GM19035 (cell line): ENCODE measurements around the gene CPNE9.
A peak's percentile ranks its signal among the peaks of the same experiment; 100 is the strongest.
"Not testable (repeated sequence)": the region's sequence is repeated elsewhere in the genome, so short reads cannot be mapped to it uniquely, and the experiment has no call there.

Experiments
- ATAC-seq: cut with Tn5 transposase; IDR thresholded peaks from one replicate; pipeline ENCODE4 v1.9.1; 2021; ENCODE audit not compliant: unreplicated experiment

The CPNE9 gene

DNA sequence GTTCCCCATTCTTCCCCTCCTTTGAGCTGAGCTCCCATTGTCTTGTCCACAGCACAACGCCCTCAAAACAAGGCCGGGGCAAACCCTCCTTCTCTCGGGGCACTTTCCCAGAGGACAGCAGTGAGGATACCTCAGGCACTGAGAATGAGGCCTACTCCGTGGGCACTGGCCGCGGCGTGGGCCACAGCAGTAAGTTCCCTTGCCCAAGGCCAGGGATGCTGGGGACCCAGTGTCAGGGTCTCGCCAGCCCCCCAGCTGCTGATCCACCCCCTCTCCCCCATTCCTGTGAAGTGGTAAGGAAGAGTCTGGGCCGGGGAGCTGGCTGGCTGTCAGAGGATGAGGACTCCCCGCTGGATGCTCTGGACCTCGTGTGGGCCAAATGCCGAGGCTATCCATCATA lies 41.9 kb downstream of the CPNE9 start:
- no peak for ATAC-seq

DNA sequence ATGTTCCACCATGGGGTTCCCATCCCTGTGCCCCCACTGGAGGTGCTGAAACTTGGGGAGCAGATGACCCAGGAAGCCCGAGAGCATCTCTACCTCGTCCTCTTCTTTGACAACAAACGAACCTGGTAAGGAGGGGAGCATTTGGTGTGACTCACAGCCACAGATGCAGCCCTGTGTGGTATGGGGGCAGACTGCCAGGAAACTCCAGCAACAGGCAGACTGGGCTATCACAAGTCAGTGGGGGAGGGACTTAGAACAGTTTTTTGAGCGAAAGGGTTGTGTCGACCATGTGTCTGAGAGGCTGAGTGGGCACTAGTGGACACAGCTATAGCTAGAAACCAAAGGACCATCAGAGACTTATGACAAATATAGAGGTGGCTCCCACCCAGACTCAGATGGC lies 42.7 kb downstream of the CPNE9 start:
- no peak for ATAC-seq

DNA sequence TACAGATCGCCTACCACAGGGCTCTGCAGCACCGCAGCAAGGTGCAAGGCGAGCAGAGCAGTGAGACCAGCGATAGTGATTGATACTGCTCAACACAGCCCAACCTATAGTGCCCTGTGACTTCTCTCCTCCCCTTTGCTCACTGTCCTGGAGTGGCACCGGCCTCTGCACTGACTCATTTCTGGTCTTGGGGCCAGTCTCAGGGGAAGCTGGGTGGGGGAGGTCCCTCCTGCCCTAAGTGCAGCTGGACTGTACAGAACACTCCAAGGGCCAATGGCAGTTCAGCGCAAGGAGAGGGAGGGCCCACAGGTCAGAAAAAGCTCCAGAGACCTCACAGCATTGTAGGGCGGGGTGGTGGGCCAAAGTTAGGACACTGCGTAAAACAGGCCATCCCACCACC lies 43.6 kb downstream of the CPNE9 start:
- no peak for ATAC-seq

DNA sequence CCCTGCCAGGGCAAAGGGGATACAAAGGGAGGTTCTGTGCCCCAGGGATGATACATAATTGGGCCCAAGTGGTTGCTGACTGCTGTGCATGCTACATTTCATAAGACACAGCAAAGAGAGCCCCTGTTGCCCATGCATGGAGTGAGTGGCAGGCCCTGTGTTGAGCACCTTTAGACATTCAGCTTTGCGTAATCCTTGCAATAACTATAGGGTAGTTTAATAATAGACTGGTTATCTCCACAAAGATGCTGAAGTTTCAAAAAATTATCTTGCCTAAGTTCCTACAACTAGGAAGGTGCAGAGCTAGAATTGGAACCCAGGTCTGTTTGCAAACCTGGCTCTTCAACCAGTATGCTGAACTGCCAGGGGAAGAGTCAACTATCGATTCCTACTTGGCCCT lies 44.4 kb downstream of the CPNE9 start:
- no peak for ATAC-seq

DNA sequence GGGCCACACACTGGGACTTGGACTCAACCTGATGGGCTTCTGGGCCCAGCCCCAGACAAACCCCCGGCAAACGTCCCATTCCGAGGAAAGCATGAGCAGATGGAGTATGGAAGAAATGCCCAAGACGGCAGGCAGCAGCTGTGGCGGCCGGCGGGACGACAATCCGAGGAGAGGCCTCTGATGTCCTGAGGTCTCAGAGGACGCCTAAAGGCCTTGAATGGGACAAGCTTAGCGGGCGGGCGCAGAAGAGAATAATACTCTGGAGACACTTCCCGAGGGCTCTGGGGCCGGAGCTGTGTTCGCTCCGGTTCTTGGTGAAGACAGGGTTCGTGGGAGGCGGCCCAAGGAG lies 45.6 kb downstream of the CPNE9 start:
- ATAC-seq = no peak

DNA sequence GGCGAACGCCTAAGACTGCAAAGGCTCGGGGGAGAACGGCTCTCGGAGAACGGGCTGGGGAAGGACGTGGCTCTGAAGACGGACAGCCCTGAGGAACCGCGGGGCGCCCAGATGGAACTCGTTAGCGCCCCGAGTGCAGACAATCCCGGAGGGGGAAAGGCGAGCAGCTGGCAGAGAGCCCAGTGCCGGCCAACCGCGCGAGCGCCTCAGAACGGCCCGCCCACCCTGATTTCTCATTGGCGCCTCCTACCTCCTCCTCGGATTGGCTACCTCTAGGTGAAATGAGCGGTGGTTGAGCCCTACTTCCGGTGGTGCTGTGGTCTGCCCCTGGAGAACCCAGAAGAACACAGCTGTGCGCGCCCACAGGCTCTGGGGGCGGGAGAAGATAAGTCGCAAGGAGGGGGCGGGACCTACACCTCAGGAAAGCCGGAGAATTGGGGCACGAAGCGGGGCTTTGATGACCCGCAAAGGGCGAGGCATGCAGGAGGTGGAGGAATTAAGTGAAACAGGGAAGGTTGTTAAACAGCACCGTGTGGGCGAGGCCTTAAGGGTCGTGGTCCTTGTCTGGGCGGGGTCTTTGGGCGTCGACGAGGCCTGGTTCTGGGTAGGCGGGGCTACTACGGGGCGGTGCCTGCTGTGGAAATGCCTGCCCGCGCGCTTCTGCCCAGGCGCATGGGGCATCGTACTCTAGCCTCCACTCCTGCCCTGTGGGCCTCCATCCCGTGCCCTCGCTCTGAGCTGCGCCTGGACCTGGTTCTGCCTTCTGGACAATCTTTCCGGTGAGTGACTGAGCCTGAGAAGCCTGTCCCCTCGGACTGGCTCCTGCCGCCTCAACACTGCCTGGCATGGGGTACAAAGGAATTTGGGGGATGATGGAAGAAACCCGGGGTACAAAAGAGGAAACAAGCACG lies 46.3 kb downstream of the CPNE9 start, which contains the start of gene OGG1:
TSS of gene OGG1 (plus strand) at position 308 of the 911 bp plus-strand sequence. CDS start at position 643, 335 bp downstream.
- ATAC-seq = peak; percentile 92

DNA sequence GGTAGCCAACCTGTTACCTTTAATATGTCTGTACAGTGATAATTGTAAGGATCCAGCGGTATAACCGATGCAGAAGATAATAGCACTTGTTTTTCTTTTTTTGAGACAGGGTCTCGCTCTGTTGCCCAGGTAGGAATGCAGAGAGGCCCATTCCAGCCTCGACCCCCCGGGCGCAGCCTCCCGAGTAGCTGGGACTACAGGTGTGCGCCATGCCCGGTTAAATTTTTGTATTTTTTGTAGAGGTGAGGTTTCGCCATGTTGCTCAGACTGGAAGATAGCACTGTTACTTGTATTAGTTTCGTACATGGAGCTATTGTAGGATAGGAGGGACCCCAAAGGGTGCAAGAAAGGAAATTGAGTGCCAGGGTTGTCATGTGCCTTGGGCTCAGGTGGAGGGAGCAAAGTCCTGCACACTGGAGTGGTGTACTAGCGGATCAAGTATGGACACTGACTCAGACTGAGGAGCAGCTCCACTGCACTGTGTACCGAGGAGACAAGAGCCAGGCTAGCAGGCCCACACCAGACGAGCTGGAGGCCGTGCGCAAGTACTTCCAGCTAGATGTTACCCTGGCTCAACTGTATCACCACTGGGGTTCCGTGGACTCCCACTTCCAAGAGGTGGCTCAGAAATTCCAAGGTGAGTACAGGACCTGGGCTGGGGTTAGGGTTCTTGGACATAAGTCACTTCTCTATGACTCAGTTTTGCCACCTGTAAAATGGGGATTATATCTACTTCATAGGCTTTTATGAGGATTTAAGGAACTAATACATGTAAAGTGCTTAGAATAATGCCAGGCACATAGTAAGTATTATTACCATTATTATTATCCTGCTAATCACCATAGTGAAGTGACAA lies 47.2 kb downstream of the CPNE9 start:
- ATAC-seq = no peak

DNA sequence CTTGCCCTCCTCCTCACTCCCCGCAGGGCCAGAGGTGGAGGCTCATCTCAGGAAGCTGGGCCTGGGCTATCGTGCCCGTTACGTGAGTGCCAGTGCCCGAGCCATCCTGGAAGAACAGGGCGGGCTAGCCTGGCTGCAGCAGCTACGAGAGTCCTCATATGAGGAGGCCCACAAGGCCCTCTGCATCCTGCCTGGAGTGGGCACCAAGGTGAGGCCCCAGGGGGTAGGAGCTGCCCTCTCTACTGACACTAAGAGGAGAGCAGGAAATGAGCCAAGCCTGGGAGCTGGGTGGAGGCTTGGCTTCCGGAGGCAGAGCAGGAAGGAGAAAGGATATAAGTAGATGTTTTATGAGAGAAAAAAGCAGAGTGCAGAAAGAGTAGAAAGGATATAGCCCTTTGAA lies 51.0 kb downstream of the CPNE9 start:
- ATAC-seq = no peak

DNA sequence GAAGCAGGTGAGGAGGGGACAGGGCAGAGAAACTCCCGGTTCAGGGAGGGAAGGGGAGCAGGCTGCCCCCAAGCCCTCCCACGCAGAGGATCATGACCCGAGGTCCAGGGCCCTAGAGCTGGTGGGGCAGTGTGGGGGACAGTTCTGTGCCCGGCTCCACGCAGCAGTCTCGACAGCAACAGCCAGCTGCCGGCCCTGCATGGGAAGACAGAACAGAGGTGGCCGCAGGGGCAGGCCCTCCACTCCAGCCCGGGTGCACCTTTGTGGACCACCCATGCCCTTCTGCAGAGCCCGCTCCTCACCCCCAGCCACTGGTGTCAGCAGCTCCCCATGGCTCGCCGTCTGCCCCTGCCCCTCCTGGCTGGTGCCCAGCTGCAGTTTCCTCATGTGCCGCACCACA lies 53.8 kb downstream of the CPNE9 start:
- ATAC-seq = no peak

DNA sequence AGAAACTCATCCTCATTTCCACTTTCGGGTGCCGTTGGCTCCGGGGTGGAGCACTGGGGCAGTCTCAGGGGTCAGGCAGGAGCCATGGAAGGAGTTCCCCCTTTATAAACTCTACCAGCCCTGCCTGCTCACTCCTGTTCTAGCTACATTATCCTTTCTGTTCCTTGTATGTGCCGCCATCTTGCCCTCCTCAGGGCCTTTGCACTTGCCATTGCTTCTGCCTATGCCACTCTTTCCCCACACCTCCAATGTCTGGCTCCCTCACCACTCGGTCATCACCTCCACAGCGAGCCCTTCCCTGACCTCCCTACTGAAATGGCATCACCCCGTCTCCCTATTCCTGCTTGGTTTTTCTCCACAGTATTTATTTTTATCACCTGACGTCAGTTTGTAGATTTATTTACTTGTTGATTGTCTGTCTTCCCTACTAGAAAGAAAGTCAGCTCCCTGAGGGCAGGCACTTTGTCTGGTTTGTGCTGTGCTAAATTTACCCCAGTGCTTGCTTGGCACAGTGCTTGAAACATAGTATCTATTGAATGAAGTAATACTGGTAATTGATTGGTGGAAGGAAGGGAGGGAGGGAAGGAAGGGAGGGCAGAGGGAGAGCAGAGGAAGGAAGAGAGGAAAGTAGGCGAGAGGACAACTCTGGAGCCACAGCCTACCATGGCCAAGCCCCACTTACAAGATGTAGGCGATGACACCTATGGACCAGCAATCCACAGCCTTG lies 57.3 kb downstream of the CPNE9 start:
- ATAC-seq = no peak

DNA sequence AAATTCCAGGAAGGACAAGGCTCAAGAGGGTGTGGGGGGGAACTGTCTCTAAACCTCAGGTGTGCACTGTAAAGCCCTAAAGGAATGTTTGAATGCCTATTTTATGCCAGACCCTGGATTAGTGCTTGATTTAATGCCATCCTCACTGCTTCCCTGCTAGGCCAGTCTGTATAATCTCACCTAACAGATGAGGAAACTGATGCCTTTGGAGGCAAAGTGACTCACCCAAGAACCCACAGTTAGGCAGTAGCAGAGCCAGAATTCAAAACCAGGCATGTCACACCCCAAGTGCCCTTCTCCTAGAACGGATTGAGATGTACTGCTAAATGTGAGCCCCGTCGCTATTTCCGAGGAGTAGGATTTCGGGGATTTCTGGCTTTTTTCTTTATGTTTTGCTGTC lies 58.3 kb downstream of the CPNE9 start:
- ATAC-seq = no peak

DNA sequence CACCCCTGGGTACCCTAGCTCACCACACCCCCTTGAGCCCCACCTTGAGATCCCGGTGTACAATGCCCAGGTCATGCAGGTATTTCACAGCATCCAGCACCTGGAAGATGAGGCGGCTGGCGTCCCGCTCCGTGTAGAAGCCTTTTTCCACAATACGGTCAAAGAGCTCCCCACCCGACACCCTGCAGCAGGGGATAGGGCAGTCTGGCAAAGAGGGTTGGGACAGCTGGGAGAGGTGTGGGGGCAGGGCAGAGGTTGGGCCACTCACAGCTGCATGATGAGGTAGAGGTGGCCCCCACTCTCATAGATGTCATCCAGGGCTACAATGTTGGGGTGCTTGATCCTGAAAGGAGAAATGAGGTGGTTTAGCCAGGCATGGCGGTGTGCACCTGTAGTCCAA lies 59.2 kb downstream of the CPNE9 start:
- ATAC-seq = no peak

DNA sequence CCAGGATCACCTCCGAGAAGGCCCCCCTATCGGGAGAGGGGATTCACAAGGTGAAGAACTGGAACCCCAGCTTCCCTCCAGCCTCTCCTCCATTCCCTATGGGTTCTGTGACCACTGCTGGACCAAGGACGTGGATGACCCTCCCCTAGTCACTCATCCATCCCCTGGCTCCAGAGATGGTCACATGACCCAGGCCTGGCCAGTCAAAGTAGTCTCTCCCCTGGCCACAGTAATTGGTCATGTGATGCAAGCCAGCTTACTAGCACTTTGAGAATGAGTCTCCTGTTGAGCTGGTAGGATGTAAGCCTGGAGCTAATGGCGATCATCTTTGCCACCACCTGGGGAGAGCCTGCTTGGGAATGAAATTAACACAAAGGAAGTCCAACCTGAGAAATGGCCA lies 62.2 kb downstream of the CPNE9 start:
- ATAC-seq = no peak

DNA sequence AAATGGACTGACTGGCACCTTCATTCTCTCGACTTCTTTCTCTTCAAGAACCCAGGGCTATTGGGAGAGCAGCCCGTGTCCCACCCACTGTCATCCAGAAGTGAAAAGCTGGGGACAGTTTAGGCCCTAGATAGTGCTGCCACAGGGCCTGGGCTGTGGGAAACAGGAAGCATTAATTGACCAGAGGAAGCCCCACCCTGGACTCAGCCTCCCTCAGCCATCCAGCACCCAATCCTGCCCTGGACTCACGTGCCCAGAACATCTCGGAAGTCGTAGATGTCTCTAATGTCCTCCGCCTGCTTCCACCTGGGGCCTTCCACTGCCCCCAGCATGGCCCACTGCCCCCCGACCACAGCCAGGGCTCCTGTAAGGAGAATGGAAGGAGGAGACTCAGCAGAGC lies 63.8 kb downstream of the CPNE9 start:
- no peak for ATAC-seq

DNA sequence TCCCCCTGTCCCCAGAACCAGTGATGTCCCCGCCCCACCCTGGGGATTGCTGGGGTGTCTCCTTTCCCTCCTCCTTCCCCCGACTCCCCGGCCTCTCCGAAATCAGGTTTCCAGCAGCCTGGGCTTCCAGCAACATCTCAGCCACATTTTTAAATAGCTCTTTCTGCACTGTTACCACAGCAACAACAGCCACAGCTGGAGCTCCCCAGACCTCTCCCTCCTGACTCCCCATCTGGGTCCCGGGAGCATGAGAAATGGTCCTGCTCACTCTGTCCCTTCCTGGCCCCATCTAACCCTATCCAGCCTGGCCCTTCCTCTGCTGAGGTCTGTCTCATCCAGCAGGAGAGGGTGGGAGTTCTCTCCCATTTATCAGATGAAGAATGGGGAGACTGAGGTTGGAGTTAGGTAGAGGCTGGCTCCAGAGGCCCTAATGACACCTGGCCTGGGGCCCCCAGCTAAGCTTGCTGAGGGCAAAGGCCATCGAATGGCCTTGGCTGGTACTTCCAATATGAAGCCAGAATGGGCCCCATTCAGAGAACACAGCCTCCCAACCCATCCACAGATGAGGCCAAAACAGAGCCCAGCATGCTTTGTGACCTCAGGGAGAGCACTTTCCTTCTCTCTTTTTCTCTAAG lies 64.6 kb downstream of the CPNE9 start:
- ATAC-seq = no peak

DNA sequence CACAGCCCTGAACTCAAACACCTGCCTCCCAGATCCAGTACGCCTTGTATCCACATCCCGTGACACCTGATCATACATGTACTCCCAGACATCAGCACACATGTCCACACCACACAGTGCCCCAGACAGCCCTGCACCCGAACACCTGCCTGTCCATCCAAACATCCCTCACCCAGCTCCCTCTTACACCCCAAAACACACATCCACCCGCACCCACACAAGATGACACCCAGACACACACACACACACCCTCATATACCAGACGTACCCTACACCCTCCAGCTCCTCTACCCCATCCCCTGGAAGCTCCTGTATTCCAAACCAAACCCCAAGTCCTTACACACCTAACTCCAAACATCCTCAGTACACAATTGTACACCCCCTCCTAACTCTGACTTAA lies 65.4 kb downstream of the CPNE9 start:
- no peak for ATAC-seq

DNA sequence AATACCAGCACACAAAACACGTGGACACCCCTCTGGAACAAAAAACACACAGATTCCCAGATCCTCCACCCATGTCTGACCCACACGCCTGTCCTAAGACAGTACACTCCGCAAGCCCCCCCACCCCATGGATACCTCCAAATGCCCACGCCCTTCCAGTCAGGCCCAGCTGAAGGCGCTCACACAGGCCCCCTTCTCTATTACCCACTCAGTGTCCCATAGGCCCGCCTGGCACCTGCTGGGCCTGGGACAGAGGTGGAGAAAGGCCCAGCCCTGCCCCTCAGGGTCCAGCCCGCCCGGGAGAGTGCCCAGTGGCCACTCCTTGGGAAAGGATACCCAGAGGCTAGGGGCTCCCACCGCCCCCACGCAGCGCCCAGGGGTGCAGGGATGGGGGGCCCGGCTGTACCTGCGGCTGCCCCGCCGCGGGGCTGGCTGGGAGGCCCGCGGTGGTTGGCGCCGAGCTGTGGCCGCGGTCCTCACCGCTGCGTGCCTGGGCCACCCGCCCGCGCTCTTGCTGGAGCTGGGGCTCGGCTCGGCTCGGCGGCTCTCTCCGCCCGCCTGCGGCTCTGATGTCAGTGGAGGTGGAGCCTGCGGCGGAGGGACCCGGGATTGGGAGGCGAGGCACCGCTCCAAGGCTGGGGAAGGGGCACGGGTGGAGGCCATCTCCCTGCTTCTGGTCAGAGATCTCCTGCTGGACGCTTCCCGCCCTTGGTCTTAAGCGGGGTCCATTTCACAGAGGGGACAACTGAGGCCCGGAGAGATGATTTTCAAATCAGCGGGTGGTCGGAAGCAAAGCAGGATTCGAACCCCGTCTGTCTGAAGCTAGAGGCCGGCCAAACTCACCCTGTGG lies 66.0 kb downstream of the CPNE9 start, which contains the start of gene CAMK1:
TSS of gene CAMK1 (minus strand) at position 522 of the 850 bp plus-strand sequence. CDS start 2,198 bp downstream, outside the sequence.
- ATAC-seq = peak; percentile 72

DNA sequence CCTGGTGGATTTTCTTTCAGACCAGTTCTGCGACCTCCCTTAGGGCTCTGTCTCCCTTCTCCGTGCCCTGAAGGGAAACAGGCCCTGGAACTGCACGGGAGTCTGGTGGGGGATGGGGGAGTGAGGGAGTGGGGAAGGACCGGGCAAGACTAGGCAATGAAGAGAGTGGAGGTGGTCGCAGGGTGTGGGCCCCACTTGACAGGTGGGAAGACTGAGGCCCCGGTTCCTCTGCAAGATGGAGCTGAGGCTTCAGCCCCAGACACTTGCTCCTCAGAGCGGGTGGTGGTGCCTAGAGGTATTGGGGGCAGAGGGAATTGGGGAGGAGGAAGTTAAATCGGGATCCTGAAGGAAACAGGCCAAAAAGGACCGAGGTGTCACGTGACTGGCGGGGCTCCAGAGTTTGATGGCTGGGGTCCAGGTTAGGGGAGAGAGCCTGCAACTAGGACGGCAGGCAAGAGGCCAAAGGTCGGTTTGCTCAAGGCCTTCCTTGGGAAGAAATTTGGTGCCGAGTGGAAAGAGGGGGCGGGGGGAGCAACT lies 66.7 kb downstream of the CPNE9 start:
- ATAC-seq = no peak

DNA sequence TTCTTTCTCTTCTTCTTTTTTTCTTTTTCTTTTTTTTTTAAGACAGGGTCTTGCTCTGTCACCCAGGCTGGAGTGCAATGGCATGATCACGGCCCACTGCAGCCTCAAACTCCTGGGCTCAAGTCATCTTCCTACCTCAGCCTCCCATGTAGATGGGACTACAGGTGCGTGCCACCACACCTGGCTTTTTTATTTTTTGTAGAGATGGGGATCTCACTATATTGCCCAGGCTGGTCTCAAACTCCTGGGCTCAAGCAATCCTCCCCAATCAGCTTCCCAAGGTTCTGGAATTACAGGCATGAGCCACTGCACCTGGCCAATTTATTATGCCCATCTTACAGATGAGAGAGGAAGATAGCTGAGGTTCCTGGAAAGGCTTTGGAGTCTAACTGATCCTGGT lies 67.4 kb downstream of the CPNE9 start:
- not testable (repeated sequence) for ATAC-seq
